ENCODE data around the gene LNPEP. TPM values are rescaled to one million over a fixed set of nuclear protein-coding genes. Genes with fewer than 3 reads are reported as not detected.

The LNPEP gene
- total and polyA plus RNA-seq, 2 donors (not counting 1 experiment from before 2014, with no cell fraction given): 10.5 to 92.9 TPM

- intact Hi-C loops (cut with micrococcal nuclease): no loop called here
- Mint-ChIP-seq H3K4me1 (peaks cover 7% of the 10 kb centered on the region), H3K27ac (no peak overlapping the region), H3K9me3 (ENCODE audit: insufficient read depth) (no peaks in the 10 kb centered on the region), H3K27me3 (no peaks in the 10 kb centered on the region), H3K4me3 (no peak overlapping the region)
- H3K27me3 ChIP-seq (replicated peaks in 1 of 4; ENCODE audit: control extremely low read depth in 1 of 4, control insufficient read depth in 3 of 4, insufficient read depth in 4 of 4, low read length in 3 of 4): no peaks in the 10 kb centered on the region
- CTCF ChIA-PET: interaction anchor here (1.7 kb wide), 1 partner anchor 37 kb away, joined by 5 read pairs; no protein-coding TSS in a partner anchor
- no peaks in the 10 kb centered on the region for H3K9me3 ChIP-seq (ENCODE audit: control extremely low read depth in 1 of 3, control insufficient read depth in 2 of 3, insufficient read depth in 1 of 3, low read length in 2 of 3)
- ATAC-seq (ENCODE audit: low read depth) (no peak), DNase-seq (no peak)
- no peak overlapping the region for H3K27ac ChIP-seq (ENCODE audit: low read length in 2 of 2)
- H3K4me2 ChIP-seq (replicated peaks; ENCODE audit: low read depth, low read length, poor library complexity, severe bottlenecking): no peak overlapping the region
- H3K4me3 ChIP-seq (ENCODE audit: control extremely low read depth in 1 of 5, extremely low read depth in 1 of 5, insufficient read depth in 1 of 5, low read depth in 2 of 5, low read length in 4 of 5): no peak overlapping the region
- WGBS (ENCODE audit: insufficient coverage): 74% methylated on average over 2 of the region's 3 CpGs
- no peaks in the 10 kb centered on the region for H4K20me1 ChIP-seq (ENCODE audit: control insufficient read depth, insufficient read depth, low read length, poor library complexity, severe bottlenecking)
- POLR2A ChIA-PET: no interaction called here
- H2AFZ ChIP-seq (ENCODE audit: insufficient read depth, low read depth, low read length, poor library complexity, severe bottlenecking): no peak overlapping the region
- peaks cover 8 to 88% of the 10 kb centered on the region in 2 experiments for H3K36me3 ChIP-seq (replicated peaks in 1 of 2; ENCODE audit: control extremely low read depth in 1 of 2, control insufficient read depth in 1 of 2, extremely low read depth in 1 of 2, insufficient read depth in 2 of 2, low read length in 1 of 2)
- peaks cover 16% of the 10 kb centered on the region for H3K79me2 ChIP-seq (ENCODE audit: control insufficient read depth, insufficient read depth, low read length)
- H3K9ac ChIP-seq (ENCODE audit: low read length): no peak overlapping the region
- TF ChIP-seq EZH2 (IDR thresholded peaks at IDR 0.05; ENCODE audit: borderline replicate concordance, insufficient read depth, low read depth, low read length, poor library complexity, severe bottlenecking): no peak
- no peak for TF ChIP-seq CTCF (IDR thresholded peaks at IDR 0.05)
- H3K4me1 ChIP-seq (ENCODE audit: control insufficient read depth in 2 of 2, insufficient read depth in 2 of 2, low read length in 2 of 2): peaks cover 3 to 6% of the 10 kb centered on the region in 2 donors
Observed at GRCh38 chr5:96905864-96906263, 30.0 kb upstream of the LNPEP start.

- no peak for TF ChIP-seq EZH2 (IDR thresholded peaks at IDR 0.05; ENCODE audit: borderline replicate concordance, insufficient read depth, low read depth, low read length, poor library complexity, severe bottlenecking)
- no peak for TF ChIP-seq CTCF (IDR thresholded peaks at IDR 0.05)
- WGBS (ENCODE audit: insufficient coverage): 100% methylated on average over 1 of the region's 4 CpGs
- no peaks in the 10 kb centered on the region for H3K27me3 Mint-ChIP-seq
- peaks cover 3 to 5% of the 10 kb centered on the region in 2 donors for H3K4me1 ChIP-seq (ENCODE audit: control insufficient read depth in 2 of 2, insufficient read depth in 2 of 2, low read length in 2 of 2)
- H3K79me2 ChIP-seq (ENCODE audit: control insufficient read depth, insufficient read depth, low read length): peaks cover 12% of the 10 kb centered on the region
- intact Hi-C loops (cut with micrococcal nuclease): no loop called here
- H3K27me3 ChIP-seq (replicated peaks in 1 of 4; ENCODE audit: control extremely low read depth in 1 of 4, control insufficient read depth in 3 of 4, insufficient read depth in 4 of 4, low read length in 3 of 4): no peaks in the 10 kb centered on the region
- no peaks in the 10 kb centered on the region for H3K9me3 ChIP-seq (ENCODE audit: control extremely low read depth in 1 of 3, control insufficient read depth in 2 of 3, insufficient read depth in 1 of 3, low read length in 2 of 3)
- H3K9me3 Mint-ChIP-seq (ENCODE audit: insufficient read depth): no peaks in the 10 kb centered on the region
- H3K36me3 ChIP-seq (replicated peaks in 1 of 2; ENCODE audit: control extremely low read depth in 1 of 2, control insufficient read depth in 1 of 2, extremely low read depth in 1 of 2, insufficient read depth in 2 of 2, low read length in 1 of 2): peaks cover 0 to 75% of the 10 kb centered on the region in 2 experiments
- DNase-seq (no peak), ATAC-seq (ENCODE audit: low read depth) (no peak)
- H2AFZ ChIP-seq (ENCODE audit: insufficient read depth, low read depth, low read length, poor library complexity, severe bottlenecking): no peak overlapping the region
- CTCF ChIA-PET: interaction anchor here (1.0 kb wide), 1 partner anchor 41 kb away, joined by 3 read pairs; no protein-coding TSS in a partner anchor
- no peak overlapping the region for H3K4me2 ChIP-seq (replicated peaks; ENCODE audit: low read depth, low read length, poor library complexity, severe bottlenecking)
- POLR2A ChIA-PET: no interaction called here
- no peak overlapping the region for H3K4me3 ChIP-seq (ENCODE audit: control extremely low read depth in 1 of 5, extremely low read depth in 1 of 5, insufficient read depth in 1 of 5, low read depth in 2 of 5, low read length in 4 of 5)
- H4K20me1 ChIP-seq (ENCODE audit: control insufficient read depth, insufficient read depth, low read length, poor library complexity, severe bottlenecking): no peaks in the 10 kb centered on the region
- peaks cover 7% of the 10 kb centered on the region for H3K4me1 Mint-ChIP-seq
- no peak overlapping the region for H3K27ac Mint-ChIP-seq
- no peak overlapping the region for H3K27ac ChIP-seq (ENCODE audit: low read length in 2 of 2)
- H3K4me3 Mint-ChIP-seq: no peak overlapping the region
- no peak overlapping the region for H3K9ac ChIP-seq (ENCODE audit: low read length)
Observed at GRCh38 chr5:96909003-96909402, 26.9 kb upstream of the LNPEP start.

All from B cell (primary cell).